Thymus (tissue), 11 donors: ENCODE measurements around the gene PACSIN2. TPM values are rescaled to one million over a fixed set of nuclear protein-coding genes. Genes with fewer than 3 reads are reported as not detected.
"Not testable (repeated sequence)": the region's sequence is repeated elsewhere in the genome, so short reads cannot be mapped to it uniquely, and the experiment has no call there.

Source experiments
- DNase-seq, 9 donors: peaks; one replicate each; pipeline ENCODE4 v3.0.0-alpha.2; 2013; ENCODE audit warnings: low spot score in 9 of 9, low read depth in 6 of 9, missing footprints in 1 of 9
- H3K27ac ChIP-seq, 2 donors: one replicate each; pipeline ENCODE4 v1.5.1; 2013; ENCODE audit warnings: control low read depth in 1 of 2, low read depth in 1 of 2, low read length in 1 of 2, mild to moderate bottlenecking in 1 of 2, moderate library complexity in 1 of 2
- H3K27me3 ChIP-seq, 2 donors: one replicate each; pipeline ENCODE4 v1.5.1; 2013; ENCODE audit warnings: low read length in 1 of 2; ENCODE audit not compliant: control insufficient read depth in 2 of 2, insufficient read depth in 1 of 2
- H3K36me3 ChIP-seq, 2 donors: one replicate each; pipeline ENCODE4 v1.5.1; 2013; ENCODE audit warnings: low read length in 1 of 2, mild to moderate bottlenecking in 1 of 2, moderate library complexity in 1 of 2; ENCODE audit not compliant: control insufficient read depth in 2 of 2, insufficient read depth in 2 of 2
- H3K4me1 ChIP-seq, 2 donors: one replicate each; pipeline ENCODE4 v1.5.1; 2013; ENCODE audit warnings: low read length in 2 of 2; ENCODE audit not compliant: control insufficient read depth in 2 of 2, insufficient read depth in 2 of 2
- H3K4me3 ChIP-seq, 2 donors: one replicate each; pipeline ENCODE4 v1.5.1; 2013; ENCODE audit warnings: low read length in 2 of 2, control low read depth in 1 of 2, mild to moderate bottlenecking in 1 of 2
- H3K9me3 ChIP-seq, 2 donors: one replicate each; pipeline ENCODE4 v1.5.1; 2013; ENCODE audit warnings: low read length in 1 of 2, mild to moderate bottlenecking in 1 of 2; ENCODE audit not compliant: control insufficient read depth in 2 of 2, insufficient read depth in 1 of 2
- WGBS: extraction: QIAGEN DNeasy Blood & Tissue Kit; methylation state at CpG from one replicate; pipeline ENCODE4 v1.1.7; 2013; 5-methylcytosine and 5-hydroxymethylcytosine counted together
- polyA plus RNA-seq: library from polyadenylated mRNA; stranded (reverse); fragments of 200-250 nt; gene quantifications from one replicate; pipeline ENCODE4 v1.2.3, GENCODE V29; 2013
- total RNA-seq: library from RNA; stranded (reverse); fragments of 120-200 nt; gene quantifications from one replicate; pipeline ENCODE4 v1.2.4, GENCODE V29; 2013
- donor health status: healthy.

Gene PACSIN2
- total and polyA plus RNA-seq, 2 donors: 27.0 to 36.0 TPM

DNA sequence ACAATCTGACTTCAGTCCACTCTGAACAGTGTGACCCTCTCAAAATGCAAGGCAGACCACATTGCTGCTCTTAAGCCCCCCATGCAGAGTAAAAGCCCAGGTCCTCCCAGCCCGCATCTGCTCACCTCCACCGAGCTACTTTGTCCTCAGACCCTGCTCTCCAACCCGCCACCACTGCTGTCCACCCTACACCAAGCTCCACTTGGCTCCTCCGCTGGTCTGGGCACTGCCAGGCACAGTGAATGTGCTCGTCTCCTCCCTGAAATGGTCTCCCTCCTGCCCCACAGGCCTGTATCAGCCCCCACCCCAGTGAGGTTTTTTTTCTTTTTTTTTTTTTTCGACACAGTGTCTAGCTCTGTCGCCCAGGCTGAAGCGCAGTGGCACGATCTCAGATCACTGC lies 90.5 kb downstream of the PACSIN2 start:
- H3K27ac ChIP-seq: no peak overlapping the region
- 96% methylated on average over 9 of the region's 9 CpGs for WGBS
- H3K9me3 ChIP-seq: no peaks in the 10 kb centered on the region
- peaks cover 0 to 3% of the 10 kb centered on the region in 2 donors for H3K36me3 ChIP-seq
- H3K4me1 ChIP-seq: peaks cover 2 to 31% of the 10 kb centered on the region in 2 donors
- H3K4me3 ChIP-seq: no peak overlapping the region
- no peak for DNase-seq
- H3K27me3 ChIP-seq: no peaks in the 10 kb centered on the region

DNA sequence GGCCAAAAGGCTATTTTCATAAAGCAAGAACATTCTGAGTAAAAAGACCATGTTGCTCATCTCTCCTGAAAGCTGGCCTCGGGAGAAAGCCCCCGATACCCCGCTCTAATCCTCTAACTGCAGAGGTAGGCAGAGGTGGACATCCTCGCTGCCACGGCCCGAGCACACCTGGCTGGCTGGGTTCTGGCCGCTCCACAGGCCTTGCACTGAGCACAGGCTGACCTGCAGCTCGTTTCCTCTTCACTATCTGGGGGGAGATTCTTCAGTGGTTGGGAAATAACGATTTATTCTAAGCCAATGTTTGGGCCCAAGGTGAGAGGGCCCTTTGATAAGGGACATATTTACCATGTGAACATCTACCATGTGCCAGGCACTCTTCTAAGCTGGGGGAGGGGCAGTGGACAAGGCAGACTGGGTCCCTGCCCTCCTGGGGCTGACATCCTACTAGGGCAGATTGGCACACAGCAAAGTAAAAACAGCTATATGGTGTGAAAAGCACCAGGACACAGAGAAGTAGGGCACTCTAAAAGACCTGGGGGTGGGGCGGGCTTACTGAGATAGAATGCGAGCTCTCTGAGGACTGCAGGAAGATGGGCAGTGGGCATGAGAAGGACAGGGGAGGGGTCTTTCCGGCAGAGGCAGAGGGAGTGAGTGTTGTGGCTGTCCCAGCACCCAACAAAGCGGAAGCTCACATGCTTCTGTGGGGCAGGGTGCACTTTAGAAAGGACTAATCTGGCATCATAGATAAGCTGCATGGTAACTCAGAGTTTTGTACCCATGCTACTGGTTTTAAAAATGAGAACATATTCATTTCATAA lies 92.4 kb downstream of the PACSIN2 start:
- no peaks in the 10 kb centered on the region for H3K27me3 ChIP-seq
- no peak overlapping the region for H3K4me3 ChIP-seq
- H3K36me3 ChIP-seq: no peaks in the 10 kb centered on the region
- no peak for DNase-seq
- no peak overlapping the region for H3K27ac ChIP-seq
- WGBS: 78% methylated on average over 13 of the region's 13 CpGs
- no peaks in the 10 kb centered on the region for H3K9me3 ChIP-seq
- peaks cover 2 to 38% of the 10 kb centered on the region in 2 donors for H3K4me1 ChIP-seq

DNA sequence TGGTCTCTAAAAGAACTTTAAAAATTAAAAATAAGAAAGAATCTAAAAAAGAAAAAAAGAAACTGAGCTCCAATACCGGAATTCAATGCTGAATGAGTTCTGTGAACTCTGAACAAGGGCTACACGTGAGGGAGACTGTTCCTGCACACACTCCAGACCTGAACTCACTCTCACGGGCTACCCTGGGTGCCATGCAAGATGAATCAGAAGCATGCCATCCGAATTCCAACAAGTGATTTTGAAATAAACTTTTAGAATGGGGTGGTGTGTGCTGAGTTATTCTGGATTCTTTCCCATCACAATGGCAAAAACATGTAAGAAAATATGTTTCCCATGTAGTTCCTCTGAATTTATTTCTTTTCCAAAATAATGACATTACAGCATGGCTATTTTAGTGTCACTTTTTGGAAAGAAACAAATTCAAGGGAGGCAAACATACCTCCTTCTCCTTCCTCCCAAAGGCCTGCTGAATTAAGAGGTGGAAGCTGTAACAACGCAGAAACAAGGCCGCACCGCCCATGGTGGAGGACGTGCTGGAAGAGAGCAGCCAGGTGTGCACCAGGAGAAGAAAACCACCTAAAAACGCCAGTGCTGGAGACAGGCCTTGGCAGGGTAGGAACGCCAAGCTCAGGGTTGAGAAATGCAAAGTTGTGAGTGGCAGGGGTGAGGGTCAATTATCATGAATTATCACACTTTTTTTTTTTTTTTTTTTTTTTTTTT lies 94.7 kb downstream of the PACSIN2 start:
- Histone ChIP-seq H3K27me3 (no peaks in the 10 kb centered on the region), H3K4me1 (peaks cover 0 to 27% of the 10 kb centered on the region in 2 donors), H3K27ac (no peak overlapping the region), H3K4me3 (no peak overlapping the region), H3K36me3 (no peaks in the 10 kb centered on the region), H3K9me3 (no peaks in the 10 kb centered on the region)
- DNase-seq: no peak
- 88% methylated on average over 10 of the region's 10 CpGs for WGBS

DNA sequence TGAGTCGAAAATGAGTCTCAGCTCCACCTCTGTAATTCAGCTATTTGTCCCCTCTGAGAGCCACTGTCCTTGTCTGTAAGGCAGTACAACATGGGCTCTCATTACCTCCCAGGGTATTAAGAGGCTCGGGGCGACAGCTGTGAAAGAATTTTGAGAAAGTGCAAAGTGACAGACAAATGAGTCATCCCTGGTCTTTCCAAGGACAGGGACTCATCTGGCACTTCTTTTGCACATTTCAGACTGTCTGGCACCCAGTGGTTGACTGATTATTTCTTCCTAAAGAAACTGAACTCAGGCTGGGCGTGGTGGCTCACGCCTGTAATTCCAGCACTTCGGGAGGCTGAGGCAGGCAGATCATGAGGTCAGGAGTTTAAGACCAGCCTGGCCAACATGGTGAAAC lies 95.8 kb downstream of the PACSIN2 start:
- 95% methylated on average over 6 of the region's 6 CpGs for WGBS
- Histone ChIP-seq H3K4me1 (peaks cover 0 to 18% of the 10 kb centered on the region in 2 donors), H3K4me3 (no peak overlapping the region), H3K9me3 (no peaks in the 10 kb centered on the region), H3K27ac (no peak overlapping the region), H3K27me3 (no peaks in the 10 kb centered on the region), H3K36me3 (no peaks in the 10 kb centered on the region)
- DNase-seq: no peak

DNA sequence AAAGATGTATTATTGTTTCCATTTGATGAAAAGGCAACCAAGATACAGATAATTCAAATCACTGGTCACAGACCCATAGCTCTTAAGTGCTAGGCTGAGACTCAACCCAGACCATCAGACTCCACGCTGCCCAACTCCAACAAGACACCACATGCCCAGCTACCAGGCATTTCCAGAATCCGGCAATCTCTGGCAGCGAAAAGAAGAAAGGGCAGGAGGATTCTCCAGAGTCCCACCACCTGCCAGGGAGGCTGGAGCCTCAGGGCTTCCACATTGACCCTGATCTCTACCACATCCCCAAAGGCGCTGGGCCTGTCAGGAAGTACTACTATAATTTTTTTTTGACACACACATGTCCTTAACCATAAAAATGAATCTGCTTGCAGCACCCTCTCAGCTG lies 96.4 kb downstream of the PACSIN2 start:
- DNase-seq: no peak

DNA sequence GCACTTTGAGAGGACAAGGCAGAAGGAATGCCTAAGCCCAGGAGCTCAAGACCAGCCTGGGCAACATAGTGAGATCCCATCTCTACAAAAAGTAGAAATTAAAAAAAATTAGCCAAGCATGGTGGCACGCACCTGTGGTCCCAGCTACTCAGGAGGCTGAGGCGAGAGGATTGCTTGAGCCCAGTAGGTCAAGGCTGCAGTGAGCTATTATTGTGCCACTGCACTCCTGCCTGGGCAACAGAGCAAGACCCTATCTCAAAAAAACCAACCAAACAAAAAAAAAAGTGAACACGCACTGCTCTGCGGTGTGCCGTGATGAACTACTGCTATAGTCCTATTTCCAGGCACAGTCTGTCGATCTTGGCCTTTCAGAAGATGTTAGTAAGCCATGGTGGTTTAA lies 97.6 kb downstream of the PACSIN2 start:
- H3K36me3 ChIP-seq, H3K4me1 ChIP-seq, H3K4me3 ChIP-seq, H3K27me3 ChIP-seq, DNase-seq, H3K9me3 ChIP-seq, H3K27ac ChIP-seq: not testable (repeated sequence)
- WGBS: over 99% methylated on average over 6 of the region's 6 CpGs

More for the DNA sequence above, 96.4 kb downstream of the PACSIN2 start:
- Histone ChIP-seq H3K27me3 (no peaks in the 10 kb centered on the region), H3K4me3 (no peak overlapping the region), H3K9me3 (no peaks in the 10 kb centered on the region), H3K4me1 (peaks cover 0 to 18% of the 10 kb centered on the region in 2 donors), H3K36me3 (no peaks in the 10 kb centered on the region), H3K27ac (no peak overlapping the region)
- 67% methylated on average over 4 of the region's 4 CpGs for WGBS

DNA sequence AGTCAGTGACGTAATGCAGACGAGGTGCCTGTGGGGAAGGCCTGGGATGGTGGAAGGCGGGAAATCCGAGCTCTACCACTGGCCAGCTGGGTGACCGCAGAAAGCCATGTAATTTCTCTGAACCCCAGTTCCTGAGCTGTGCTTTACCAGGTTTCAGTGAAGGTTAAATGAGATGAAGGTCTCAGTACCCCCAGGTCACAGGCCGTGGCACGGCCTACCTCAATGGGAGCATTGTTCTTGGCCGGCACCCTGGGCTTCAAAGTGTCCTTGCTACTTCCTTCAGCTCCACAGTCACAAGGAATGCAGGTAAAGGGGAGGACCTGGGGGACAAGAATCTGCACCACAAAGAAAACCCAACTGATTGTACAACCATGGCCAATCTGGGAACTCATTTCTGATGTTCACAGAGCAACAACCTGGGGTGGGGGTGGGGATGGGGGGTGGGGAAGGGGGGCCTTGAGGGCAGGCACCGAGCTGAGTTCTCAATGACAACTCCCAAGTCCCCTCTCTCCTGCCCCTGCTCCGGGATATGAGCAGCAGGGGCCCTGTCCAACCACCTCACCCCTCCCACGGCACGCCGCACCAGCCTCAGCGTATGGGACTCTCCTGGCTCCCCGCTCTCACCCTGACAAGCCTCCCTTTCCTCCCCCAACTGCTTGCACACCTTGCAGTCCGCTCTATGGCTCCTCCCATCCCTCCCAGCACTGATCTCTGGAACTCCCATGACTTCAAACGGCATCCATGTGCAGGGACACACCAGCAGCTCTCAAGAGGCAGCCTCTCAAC lies 98.8 kb downstream of the PACSIN2 start:
- peaks cover 0 to 6% of the 10 kb centered on the region in 2 donors for H3K4me1 ChIP-seq
- no peak overlapping the region for H3K4me3 ChIP-seq
- no peaks in the 10 kb centered on the region for H3K9me3 ChIP-seq
- no peaks in the 10 kb centered on the region for H3K27me3 ChIP-seq
- no peaks in the 10 kb centered on the region for H3K36me3 ChIP-seq
- no peak for DNase-seq
- 96% methylated on average over 17 of the region's 17 CpGs for WGBS
- H3K27ac ChIP-seq: no peak overlapping the region

DNA sequence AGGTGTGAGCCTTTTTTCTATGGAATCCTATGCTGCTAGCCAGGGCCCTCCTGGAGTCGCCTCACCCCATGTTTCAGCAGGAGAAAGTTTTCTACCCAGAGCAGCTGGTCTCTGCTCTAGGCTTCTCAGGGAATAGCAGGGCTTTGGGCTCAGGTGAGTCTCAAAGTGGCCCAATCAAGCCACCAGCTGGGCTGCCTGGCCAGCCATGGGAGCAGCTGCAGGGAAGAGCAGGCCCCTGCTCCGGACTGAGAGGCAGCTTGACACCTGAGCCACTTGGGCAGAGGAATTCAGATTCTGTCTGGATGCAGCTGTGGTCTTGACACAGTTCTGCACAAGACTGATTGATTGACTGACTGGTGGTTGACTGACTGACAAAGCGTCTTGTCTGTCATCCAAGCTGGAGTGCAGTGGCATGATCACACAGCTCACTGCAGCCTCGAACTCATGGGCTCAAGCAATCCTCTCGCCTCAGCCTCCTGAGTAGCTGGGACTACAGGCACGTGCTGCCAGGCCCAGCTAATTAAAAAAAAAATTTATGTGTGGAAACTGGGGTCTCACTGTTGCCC lies 100.4 kb downstream of the PACSIN2 start:
- H3K27me3 ChIP-seq: no peaks in the 10 kb centered on the region
- no peak for DNase-seq
- H3K4me1 ChIP-seq: peaks cover 0 to 8% of the 10 kb centered on the region in 2 donors
- peaks cover 5 to 6% of the 10 kb centered on the region in 2 donors for H3K36me3 ChIP-seq
- no peaks in the 10 kb centered on the region for H3K9me3 ChIP-seq
- WGBS: 97% methylated on average over 6 of the region's 6 CpGs
- H3K4me3 ChIP-seq: no peak overlapping the region
- no peak overlapping the region for H3K27ac ChIP-seq
